Testis (tissue), 3 donors: ENCODE measurements around the gene CCDC149. TPM values are rescaled to one million over a fixed set of nuclear protein-coding genes. Genes with fewer than 3 reads are reported as not detected.

ENCODE experiments used
- DNase-seq: peaks from one replicate; pipeline ENCODE4 v3.0.0-alpha.2; 2019
- H3K27ac ChIP-seq, 2 donors: fragments of 200-600 bp; sonication (generic); one replicate each; pipeline ENCODE4 v1.5.1; 2019
- H3K27me3 ChIP-seq: fragments of 200-600 bp; sonication (generic); one replicate; pipeline ENCODE4 v1.5.1; 2019
- H3K36me3 ChIP-seq: fragments of 200-600 bp; sonication (generic); one replicate; pipeline ENCODE4 v1.5.1; 2017; ENCODE audit warnings: low read depth; ENCODE audit errors: missing control alignments
- H3K4me1 ChIP-seq: fragments of 200-600 bp; sonication (generic); one replicate; pipeline ENCODE4 v1.5.1; 2019
- H3K4me3 ChIP-seq, 2 donors: fragments of 200-600 bp; sonication (generic); one replicate each; pipeline ENCODE4 v1.5.1; 2017 to 2019
- H3K9me3 ChIP-seq: fragments of 200-600 bp; sonication (generic); one replicate; pipeline ENCODE4 v1.5.1; 2017
- CTCF ChIP-seq, 3 experiments: fragments of 450-650 bp in 2 of 3; fragments of 200-600 bp in 1 of 3; sonication (generic) in 1 of 3; IDR thresholded peaks; one replicate each; pipeline ENCODE4 v1.5.1; 2016 to 2019; ENCODE audit warnings: antibody characterized with exemption in 3 of 3, mild to moderate bottlenecking in 2 of 3, moderate library complexity in 1 of 3
- POLR2A ChIP-seq: fragments of 450-650 bp; IDR thresholded peaks from one replicate; pipeline ENCODE4 v1.6.1; 2017; ENCODE audit warnings: antibody characterized with exemption, mild to moderate bottlenecking, moderate library complexity
- WGBS, 2 donors: methylation state at CpG; one replicate each; pipeline ENCODE4 v1.1.5; 2018; 5-methylcytosine and 5-hydroxymethylcytosine counted together
- intact Hi-C: fragments of 100-400 bp; cut with DNase I; formaldehyde crosslinking; loops from one replicate; pipeline ENCODE4 v1.15.1; 2023; ENCODE audit warnings: low total_unique reads
- polyA plus RNA-seq: library from polyadenylated mRNA; stranded (reverse); fragments of 350-450 nt; fragmentation: Illumina TruSeq; extraction: RNeasy Lipid Tissue Mini Kit (QIAGEN cat#74804); gene quantifications from one replicate; pipeline ENCODE4 v1.2.3, GENCODE V29; 2014; ENCODE audit warnings: low read depth, low replicate concordance; ENCODE audit not compliant: insufficient read depth
- total RNA-seq, 2 donors: library from RNA; depleted of rRNA; stranded (reverse); fragments of >200 nt; gene quantifications; one replicate each; pipeline ENCODE4 v1.2.3, GENCODE V29; 2016

CCDC149 gene
- total and polyA plus RNA-seq, 3 donors from 2014 or later: 9.4 to 17.2 (median 12.6) TPM

DNA sequence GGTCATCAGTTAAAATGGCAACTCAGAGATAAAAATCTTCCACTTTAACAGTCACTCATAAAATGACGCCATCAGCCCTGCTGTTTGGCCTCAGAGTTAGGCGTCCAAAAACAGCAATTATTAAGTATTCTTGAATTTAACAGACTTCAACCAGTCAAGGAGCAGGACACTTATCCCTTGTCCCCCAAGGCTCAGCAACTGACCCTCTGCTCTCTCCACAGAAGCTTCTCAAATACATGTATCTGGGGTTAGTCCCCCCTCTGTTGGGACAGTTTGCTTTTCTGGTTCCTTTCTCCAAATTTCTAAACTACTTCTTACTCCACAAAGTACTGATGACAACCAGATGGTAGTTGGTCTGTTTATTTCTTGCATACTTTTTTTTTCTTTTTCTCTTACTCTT, 63.1 kb downstream of the CCDC149 start:
- 90 to 93% methylated on average over 2 of the region's 2 CpGs for WGBS, 2 donors
- H3K27ac ChIP-seq: no peak overlapping the region

DNA sequence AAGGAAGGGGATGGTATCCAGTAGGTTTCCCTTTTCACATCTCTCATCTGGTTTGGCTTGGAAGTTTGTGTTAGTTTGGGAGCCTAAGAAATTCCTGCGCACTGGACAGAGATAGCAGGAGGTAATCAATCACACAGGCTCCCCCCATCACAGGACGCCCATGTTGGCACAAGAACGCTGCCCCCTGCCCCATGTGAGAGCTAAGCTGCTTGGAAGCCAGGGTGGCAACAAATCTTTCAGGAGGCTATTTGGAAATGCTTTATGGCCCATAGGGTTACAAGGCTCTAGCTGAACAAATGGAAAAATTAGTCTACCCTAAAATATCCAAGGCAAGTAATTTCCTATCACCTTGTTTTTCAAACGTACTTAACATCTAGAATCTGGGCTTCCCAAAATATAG, 63.5 kb downstream of the CCDC149 start:
- no peak overlapping the region for H3K4me3 ChIP-seq
- H3K27ac ChIP-seq: no peak overlapping the region
- DNase-seq: no peak
- TF ChIP-seq CTCF (IDR thresholded peaks at IDR 0.05) (no peak), POLR2A (no peak)
- H3K27me3 ChIP-seq: no peaks in the 10 kb centered on the region
- intact Hi-C loops: no loop called here
- no peaks in the 10 kb centered on the region for H3K9me3 ChIP-seq
- H3K36me3 ChIP-seq: no peaks in the 10 kb centered on the region
- no peaks in the 10 kb centered on the region for H3K4me1 ChIP-seq
- 87 to 89% methylated on average over 4 of the region's 4 CpGs for WGBS, 2 donors

More for the DNA sequence above, 63.1 kb downstream of the CCDC149 start:
- TF ChIP-seq POLR2A (no peak), CTCF (IDR thresholded peaks at IDR 0.05) (no peak)
- no peaks in the 10 kb centered on the region for H3K36me3 ChIP-seq
- no peaks in the 10 kb centered on the region for H3K9me3 ChIP-seq
- no peaks in the 10 kb centered on the region for H3K4me1 ChIP-seq
- DNase-seq: no peak
- intact Hi-C loops: no loop called here
- no peaks in the 10 kb centered on the region for H3K27me3 ChIP-seq
- H3K4me3 ChIP-seq: no peak overlapping the region

DNA sequence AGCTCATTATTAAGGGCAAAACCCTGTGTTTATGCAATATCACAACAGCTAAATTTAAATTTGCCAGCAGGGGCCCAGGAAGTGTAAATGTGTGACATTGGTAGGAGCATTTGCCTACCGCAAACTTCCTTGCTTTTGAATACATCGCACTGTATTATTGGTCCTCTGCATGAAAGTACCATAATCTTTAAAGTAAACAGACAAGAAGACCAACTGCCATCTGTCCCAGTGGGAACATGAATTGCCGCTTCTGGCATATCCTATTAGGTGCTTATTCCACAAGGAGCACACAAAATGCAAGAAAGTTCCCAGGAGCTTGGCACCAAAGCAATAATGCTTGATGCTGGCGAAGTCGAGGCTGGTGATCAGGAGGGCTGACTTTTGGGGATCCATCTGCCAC, 66.1 kb downstream of the CCDC149 start:
- no peak for DNase-seq
- H3K27me3 ChIP-seq: no peaks in the 10 kb centered on the region
- TF ChIP-seq CTCF (IDR thresholded peaks at IDR 0.05) (no peak), POLR2A (no peak)
- no peak overlapping the region for H3K27ac ChIP-seq
- 83 to 93% methylated on average over 5 of the region's 5 CpGs for WGBS, 2 donors
- no peak overlapping the region for H3K4me3 ChIP-seq
- intact Hi-C loops: no loop called here
- H3K4me1 ChIP-seq: no peaks in the 10 kb centered on the region
- H3K36me3 ChIP-seq: no peaks in the 10 kb centered on the region
- H3K9me3 ChIP-seq: no peaks in the 10 kb centered on the region

DNA sequence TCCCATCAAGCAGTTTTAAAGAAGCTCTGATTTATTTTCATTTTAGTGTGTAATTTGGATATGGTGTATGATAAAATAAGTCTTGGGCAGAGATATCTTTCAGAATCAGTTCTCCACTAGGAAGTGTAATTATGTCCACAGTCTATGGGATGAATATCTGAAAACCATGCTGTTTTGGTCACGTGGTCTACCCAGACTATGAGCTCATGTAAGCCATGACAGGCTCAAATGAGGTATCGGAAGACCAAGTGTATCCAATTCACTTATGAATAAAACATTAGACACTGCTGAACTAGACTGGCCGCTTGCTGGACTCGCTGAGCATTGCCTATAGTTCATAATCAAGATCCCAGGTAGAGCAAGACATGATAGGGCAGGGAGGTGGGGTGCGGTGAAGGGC, 66.9 kb downstream of the CCDC149 start:
- no peaks in the 10 kb centered on the region for H3K27me3 ChIP-seq
- no peak overlapping the region for H3K4me3 ChIP-seq
- WGBS, 2 donors: 93 to 96% methylated on average over 5 of the region's 5 CpGs
- no peaks in the 10 kb centered on the region for H3K9me3 ChIP-seq
- no peaks in the 10 kb centered on the region for H3K4me1 ChIP-seq
- H3K27ac ChIP-seq: no peak overlapping the region
- DNase-seq: no peak
- no peaks in the 10 kb centered on the region for H3K36me3 ChIP-seq
- intact Hi-C loops: no loop called here
- TF ChIP-seq CTCF (IDR thresholded peaks at IDR 0.05): no peak
- TF ChIP-seq POLR2A: no peak

DNA sequence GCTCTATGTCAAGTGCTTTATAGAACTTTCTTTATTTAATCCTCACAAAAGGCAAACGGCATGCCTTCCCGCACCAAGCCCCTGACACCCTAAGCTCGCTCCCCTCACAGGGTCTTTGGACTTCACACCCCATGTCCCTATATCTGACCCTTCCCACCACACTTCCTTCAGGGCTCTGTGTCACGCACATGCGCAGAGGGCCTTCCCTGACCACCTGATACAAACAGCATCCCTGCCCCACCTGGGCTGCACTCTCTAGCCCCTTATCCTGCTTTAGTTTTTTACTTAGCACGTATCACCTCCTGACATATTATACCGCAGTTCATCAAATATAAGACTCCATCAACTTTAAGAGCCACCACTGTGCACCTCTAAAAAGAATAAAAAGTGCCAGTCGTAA, 67.7 kb downstream of the CCDC149 start:
- intact Hi-C loops: no loop called here
- TF ChIP-seq CTCF (IDR thresholded peaks at IDR 0.05): no peak
- Histone ChIP-seq H3K36me3 (no peaks in the 10 kb centered on the region), H3K9me3 (no peaks in the 10 kb centered on the region), H3K4me3 (no peak overlapping the region), H3K27me3 (no peaks in the 10 kb centered on the region), H3K4me1 (no peaks in the 10 kb centered on the region), H3K27ac (no peak overlapping the region)
- 93% methylated on average over 8 of the region's 8 CpGs for WGBS, 2 donors
- DNase-seq: no peak
